Right lobe of liver (tissue), 6 donors: ENCODE measurements around the gene ABT1. TPM values are rescaled to one million over a fixed set of nuclear protein-coding genes. Genes with fewer than 3 reads are reported as not detected.

Experiments used
- ATAC-seq, 4 donors: fragments of 200-7000 bp; cut with Tn5 transposase; one replicate each; pipeline ENCODE4 v1.9.1; 2020; ENCODE audit warnings: mild to moderate bottlenecking in 4 of 4, moderate library complexity in 4 of 4
- DNase-seq, 3 donors: peaks; one replicate each; pipeline ENCODE4 v3.0.0-alpha.2; 2020
- H3K27ac ChIP-seq, 3 donors: fragments of 200-600 bp; one replicate each; pipeline ENCODE4 v1.8.0; 2022
- H3K27me3 ChIP-seq, 2 donors: fragments of 200-600 bp; one replicate each; pipeline ENCODE4 v1.8.0; 2022
- H3K36me3 ChIP-seq, 4 donors: fragments of 200-600 bp; sonication (generic) in 1 of 4; one replicate each; pipeline versions ENCODE4 v1.5.1 to v1.8.0; 2017 to 2022; ENCODE audit warnings: control low read depth in 1 of 4
- H3K4me1 ChIP-seq, 4 donors: fragments of 200-600 bp; sonication (generic) in 1 of 4; one replicate each; pipeline versions ENCODE4 v1.5.1 to v1.8.0; 2017 to 2022; ENCODE audit warnings: control low read depth in 1 of 4
- H3K4me3 ChIP-seq, 3 donors: fragments of 200-600 bp; one replicate each; pipeline ENCODE4 v1.8.0; 2022
- H3K9me3 ChIP-seq, 4 donors: fragments of 200-600 bp; sonication (generic) in 1 of 4; one replicate each; pipeline versions ENCODE4 v1.5.1 to v1.8.0; 2017 to 2022; ENCODE audit warnings: control low read depth in 1 of 4
- CTCF ChIP-seq, 4 donors: fragments of 200-600 bp in 3 of 4; fragments of 450-650 bp in 1 of 4; IDR thresholded peaks; one replicate each; pipeline versions ENCODE4 v1.5.1 to v1.8.0; 2016 to 2022; ENCODE audit warnings: antibody characterized with exemption in 4 of 4, mild to moderate bottlenecking in 2 of 4
- POLR2A ChIP-seq: fragments of 450-650 bp; IDR thresholded peaks from one replicate; pipeline ENCODE4 v1.6.1; 2017; ENCODE audit warnings: antibody characterized with exemption, mild to moderate bottlenecking
- WGBS: methylation state at CpG from one replicate; pipeline ENCODE4 v1.1.6; 2018; ENCODE audit warnings: low coverage, low lambda C conversion rate; ENCODE audit not compliant: insufficient coverage; ENCODE audit errors: missing lambda C conversion rate; 5-methylcytosine and 5-hydroxymethylcytosine counted together
- intact Hi-C, 2 donors: fragments of 100-400 bp; cut with DNase I; formaldehyde crosslinking; loops; one replicate each; pipeline versions ENCODE4 v1.11.2 to v1.14.1; 2022
- total RNA-seq, 6 experiments: library from RNA; depleted of rRNA in 2 of 6; stranded (reverse); fragments of >200 nt in 2 of 6; fragmentation: NEBNext Ultra II Directional in 3 of 6; extraction: Animal tissue kit (Norgen Biotek cat#: 25700) in 3 of 6; gene quantifications; one replicate each; pipeline versions ENCODE4 v1.1.0 to v1.2.4, GENCODE V29; 2016 to 2023
- donor health status: DM: no; HTN: yes; CAD: no.
- donor health status: DM: no; HTN: no; CAD: no.
- donor health status: DM: no; HTN: no; CAD: no.
- donor health status: DM: no; HTN: yes; CAD: no.
- donor health status: DM: no; HTN: yes; CAD: no.

Gene ABT1
- total RNA-seq, 6 experiments from 2014 or later, result 5.0 to 9.2 (median 7.0) TPM

GRCh38 chr6:26561533-26562466 lies 35.0 kb upstream of the ABT1 start:
- 67% methylated on average over 15 of the region's 17 CpGs for WGBS
- Histone ChIP-seq H3K9me3 (no peaks in the 10 kb centered on the region), H3K27ac (no peak overlapping the region), H3K27me3 (no peaks in the 10 kb centered on the region), H3K36me3 (no peaks in the 10 kb centered on the region), H3K4me1 (no peaks in the 10 kb centered on the region), H3K4me3 (no peak overlapping the region)
- intact Hi-C loops, result loop anchor here in 1 of 2 donors (10.0 kb wide), 1 partner anchor 217 kb away; no protein-coding TSS in a partner anchor
- TF ChIP-seq POLR2A (no peak), CTCF (IDR thresholded peaks at IDR 0.05) (no peak)
- no peak for DNase-seq
- ATAC-seq, result no peak

GRCh38 chr6:26563488-26563887 lies 33.3 kb upstream of the ABT1 start:
- ATAC-seq (no peak), DNase-seq (no peak)
- intact Hi-C loops, result loop anchor here in 1 of 2 donors (10.0 kb wide), 1 partner anchor 219 kb away; no protein-coding TSS in a partner anchor
- Histone ChIP-seq H3K4me1 (no peaks in the 10 kb centered on the region), H3K27ac (no peak overlapping the region), H3K9me3 (no peaks in the 10 kb centered on the region), H3K27me3 (no peaks in the 10 kb centered on the region), H3K4me3 (no peak overlapping the region), H3K36me3 (no peaks in the 10 kb centered on the region)
- 65% methylated on average over 6 of the region's 6 CpGs for WGBS
- no peak for TF ChIP-seq POLR2A
- TF ChIP-seq CTCF (IDR thresholded peaks at IDR 0.05), result no peak

- WGBS, result 2% methylated on average over 26 of the region's 34 CpGs
- Histone ChIP-seq H3K4me1 (no peaks in the 10 kb centered on the region), H3K9me3 (no peaks in the 10 kb centered on the region), H3K4me3 (peak overlapping the region; percentile 18 to 43 (median 22)), H3K27ac (no peak overlapping the region), H3K36me3 (no peaks in the 10 kb centered on the region), H3K27me3 (no peaks in the 10 kb centered on the region)
- TF ChIP-seq CTCF (IDR thresholded peaks at IDR 0.05), result peak in 1 of 4 donors; percentile 15
- TF ChIP-seq POLR2A, result no peak
- peak; percentile 88 to 90 (median 88) for DNase-seq
- peak; percentile 74 to 86 (median 76) for ATAC-seq
- intact Hi-C loops, result loop anchor here in 1 of 2 donors (10.0 kb wide), 1 partner anchor 224 kb away; no protein-coding TSS in a partner anchor
These were observed 27.9 kb upstream of the ABT1 start for GRCh38 chr6:26568601-26569432.

- 15% methylated on average over 2 of the region's 2 CpGs for WGBS
- Histone ChIP-seq H3K9me3 (no peaks in the 10 kb centered on the region), H3K27ac (no peak overlapping the region), H3K4me1 (no peaks in the 10 kb centered on the region), H3K36me3 (no peaks in the 10 kb centered on the region), H3K4me3 (peak overlapping the region in 1 of 3 donors; percentile 43), H3K27me3 (no peaks in the 10 kb centered on the region)
- no peak for TF ChIP-seq POLR2A
- TF ChIP-seq CTCF (IDR thresholded peaks at IDR 0.05), result no peak
- ATAC-seq (no peak), DNase-seq (no peak)
- intact Hi-C loops, result loop anchor here in 1 of 2 donors (10.0 kb wide), 1 partner anchor 225 kb away; no protein-coding TSS in a partner anchor
These were observed 27.4 kb upstream of the ABT1 start for GRCh38 chr6:26569433-26569764.
